Type B pancreatic cell (in vitro differentiated cells): ENCODE results near the gene CDK14. TPM values are rescaled to one million over a fixed set of nuclear protein-coding genes. Genes with fewer than 3 reads are reported as not detected.

Experiments
- DNase-seq: peaks from one replicate; pipeline ENCODE4 v3.0.0; 2021; ENCODE audit warnings: mixed read lengths; ENCODE audit not compliant: unreplicated experiment; ENCODE audit errors: extremely low spot score
- H3K27ac Mint-ChIP-seq: 2 replicates; pipeline ENCODE4 v1.8.0; 2021; ENCODE audit warnings: mild to moderate bottlenecking, mixed read lengths
- H3K27me3 Mint-ChIP-seq: 2 replicates; pipeline ENCODE4 v1.8.0; 2021; ENCODE audit warnings: mixed read lengths
- H3K36me3 Mint-ChIP-seq: 2 replicates; pipeline ENCODE4 v1.8.0; 2021; ENCODE audit warnings: mixed read lengths
- H3K4me1 Mint-ChIP-seq: one replicate; pipeline ENCODE4 v1.8.0; 2021; ENCODE audit warnings: mixed read lengths; ENCODE audit not compliant: unreplicated experiment
- H3K4me3 Mint-ChIP-seq: 2 replicates; pipeline ENCODE4 v1.8.0; 2021; ENCODE audit warnings: mild to moderate bottlenecking, mixed read lengths
- H3K9me3 Mint-ChIP-seq: 2 replicates; pipeline ENCODE4 v1.8.0; 2021; ENCODE audit warnings: mixed read lengths
- total RNA-seq: library from RNA; stranded (reverse); gene quantifications from 2 replicates; pipeline ENCODE4 v1.2.1, GENCODE V29; 2021; ENCODE audit warnings: low replicate concordance
- TF ChIP-seq, protein P1 (sequence below): fragments of 200-600 bp; sonication (generic); conservative IDR thresholded peaks from 2 replicates; pipeline ENCODE4 v1.5.0; 2021; ENCODE audit warnings: antibody characterized with exemption, mild to moderate bottlenecking

CDK14 gene
- total RNA-seq, 1 donor from 2014 or later: 43.5 TPM

DNA sequence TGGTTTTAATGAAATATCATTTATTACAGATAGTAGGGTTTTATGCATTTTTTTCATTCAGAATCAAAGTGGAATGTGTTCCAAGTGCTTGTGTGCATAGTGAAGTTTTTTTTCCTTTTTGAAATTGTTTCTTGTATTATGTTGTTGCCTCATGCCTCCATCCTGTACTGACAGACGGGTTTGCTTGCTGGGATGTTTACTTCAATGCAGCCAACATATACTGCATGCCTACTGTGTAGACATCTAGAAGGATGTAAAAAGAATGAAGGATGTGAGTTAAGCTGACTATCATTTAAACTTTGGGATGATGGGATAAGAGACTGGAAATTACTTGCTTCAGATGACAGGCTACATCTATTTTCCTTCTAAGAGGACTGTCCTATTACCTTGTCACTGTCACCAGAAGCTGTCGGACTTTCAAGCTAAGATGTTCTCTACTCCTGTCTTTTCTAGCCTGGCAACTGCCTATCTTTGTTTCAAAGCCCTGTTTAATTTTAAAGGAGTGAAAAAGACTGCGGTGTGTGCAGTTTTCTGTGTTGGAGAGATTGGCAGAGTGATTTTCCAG lies 243.7 kb downstream of the CDK14 start:
- Mint-ChIP-seq H3K9me3 (peaks cover 8% of the 10 kb centered on the region), H3K27ac (no peak overlapping the region), H3K4me3 (no peak overlapping the region), H3K4me1 (no peaks in the 10 kb centered on the region), H3K27me3 (no peaks in the 10 kb centered on the region), H3K36me3 (peaks cover 4% of the 10 kb centered on the region)
- no peak for DNase-seq
- TF ChIP-seq, protein P1, sequence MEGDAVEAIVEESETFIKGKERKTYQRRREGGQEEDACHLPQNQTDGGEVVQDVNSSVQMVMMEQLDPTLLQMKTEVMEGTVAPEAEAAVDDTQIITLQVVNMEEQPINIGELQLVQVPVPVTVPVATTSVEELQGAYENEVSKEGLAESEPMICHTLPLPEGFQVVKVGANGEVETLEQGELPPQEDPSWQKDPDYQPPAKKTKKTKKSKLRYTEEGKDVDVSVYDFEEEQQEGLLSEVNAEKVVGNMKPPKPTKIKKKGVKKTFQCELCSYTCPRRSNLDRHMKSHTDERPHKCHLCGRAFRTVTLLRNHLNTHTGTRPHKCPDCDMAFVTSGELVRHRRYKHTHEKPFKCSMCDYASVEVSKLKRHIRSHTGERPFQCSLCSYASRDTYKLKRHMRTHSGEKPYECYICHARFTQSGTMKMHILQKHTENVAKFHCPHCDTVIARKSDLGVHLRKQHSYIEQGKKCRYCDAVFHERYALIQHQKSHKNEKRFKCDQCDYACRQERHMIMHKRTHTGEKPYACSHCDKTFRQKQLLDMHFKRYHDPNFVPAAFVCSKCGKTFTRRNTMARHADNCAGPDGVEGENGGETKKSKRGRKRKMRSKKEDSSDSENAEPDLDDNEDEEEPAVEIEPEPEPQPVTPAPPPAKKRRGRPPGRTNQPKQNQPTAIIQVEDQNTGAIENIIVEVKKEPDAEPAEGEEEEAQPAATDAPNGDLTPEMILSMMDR: no peak

DNA sequence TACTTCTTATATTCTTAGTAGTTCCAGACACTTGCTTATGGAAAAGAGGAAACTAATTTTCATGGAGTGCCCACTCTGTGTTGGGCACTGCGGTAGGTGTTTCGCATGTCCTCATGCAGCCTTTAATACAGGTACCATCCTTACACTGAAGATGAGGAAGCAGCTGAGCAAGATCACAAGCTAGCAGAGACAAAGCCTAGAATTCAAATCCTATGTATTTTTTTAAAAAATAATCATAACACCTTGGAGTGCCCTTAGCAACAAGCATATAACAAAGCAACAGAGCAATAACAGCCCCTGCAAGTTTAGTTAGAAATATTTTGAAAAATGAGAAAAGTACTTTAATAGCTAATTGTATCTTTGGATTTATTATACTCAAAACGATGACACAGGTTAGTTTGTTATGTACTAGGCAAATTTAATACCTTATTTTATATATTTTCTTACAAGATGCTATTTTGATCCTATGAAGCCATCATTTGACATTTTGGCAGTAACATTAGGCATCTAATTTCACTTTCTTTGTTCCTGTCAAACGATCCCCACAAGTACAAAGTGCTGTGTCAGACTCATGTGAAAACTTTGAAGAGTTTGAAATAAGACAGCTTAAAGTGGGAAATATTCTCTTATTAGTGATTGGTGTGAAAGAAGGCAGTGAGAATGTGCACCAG lies 245.8 kb downstream of the CDK14 start:
- Mint-ChIP-seq H3K36me3 (peaks cover 4% of the 10 kb centered on the region), H3K27ac (no peak overlapping the region), H3K9me3 (peaks cover 8% of the 10 kb centered on the region), H3K4me3 (no peak overlapping the region), H3K27me3 (no peaks in the 10 kb centered on the region), H3K4me1 (no peaks in the 10 kb centered on the region)
- TF ChIP-seq, protein P1: no peak
- DNase-seq: no peak

DNA sequence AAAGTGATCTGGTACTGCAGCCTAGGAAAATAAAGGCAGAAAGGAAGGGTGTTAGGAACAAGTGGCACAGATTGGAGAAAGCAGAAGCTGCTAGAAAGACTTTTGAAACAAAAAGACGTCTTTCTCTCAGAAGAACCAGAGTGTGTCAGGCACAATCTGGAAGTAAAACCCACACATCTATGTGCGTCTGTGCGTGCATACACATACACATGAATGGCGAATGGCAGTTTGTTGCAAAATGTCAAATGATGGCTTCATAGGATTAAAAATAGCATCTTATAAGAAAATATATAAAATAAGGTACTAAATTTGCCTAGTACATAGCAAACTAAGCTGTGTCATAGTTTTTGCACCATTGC lies 246.3 kb downstream of the CDK14 start:
- Mint-ChIP-seq H3K27me3 (no peaks in the 10 kb centered on the region), H3K4me3 (no peak overlapping the region), H3K9me3 (peaks cover 8% of the 10 kb centered on the region), H3K36me3 (peaks cover 4% of the 10 kb centered on the region), H3K4me1 (no peaks in the 10 kb centered on the region), H3K27ac (no peak overlapping the region)
- DNase-seq: no peak
- TF ChIP-seq, protein P1: no peak

DNA sequence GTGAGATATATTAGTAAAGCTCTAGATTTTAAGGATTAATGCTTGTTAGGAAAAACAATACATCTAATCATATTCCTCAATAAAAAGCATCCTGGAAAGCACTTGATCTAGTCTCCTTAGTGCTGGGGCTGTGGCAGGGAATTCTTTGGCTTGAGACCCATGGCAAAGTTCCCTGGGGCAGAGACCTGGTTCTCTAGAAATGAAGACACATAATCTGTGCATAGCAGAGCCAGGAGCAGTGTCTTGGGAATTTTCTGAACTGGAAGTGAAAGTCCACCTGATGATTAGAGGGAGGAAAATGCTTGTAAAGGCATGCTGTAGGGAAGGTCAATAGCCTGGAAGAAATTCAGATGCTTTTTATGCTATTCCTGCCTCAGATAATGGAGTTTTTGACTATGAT lies 247.4 kb downstream of the CDK14 start:
- H3K4me1 Mint-ChIP-seq: no peaks in the 10 kb centered on the region
- H3K9me3 Mint-ChIP-seq: peaks cover 8% of the 10 kb centered on the region
- no peak overlapping the region for H3K27ac Mint-ChIP-seq
- no peaks in the 10 kb centered on the region for H3K36me3 Mint-ChIP-seq
- no peak overlapping the region for H3K4me3 Mint-ChIP-seq
- TF ChIP-seq, protein P1: no peak
- H3K27me3 Mint-ChIP-seq: no peaks in the 10 kb centered on the region
- DNase-seq: no peak

DNA sequence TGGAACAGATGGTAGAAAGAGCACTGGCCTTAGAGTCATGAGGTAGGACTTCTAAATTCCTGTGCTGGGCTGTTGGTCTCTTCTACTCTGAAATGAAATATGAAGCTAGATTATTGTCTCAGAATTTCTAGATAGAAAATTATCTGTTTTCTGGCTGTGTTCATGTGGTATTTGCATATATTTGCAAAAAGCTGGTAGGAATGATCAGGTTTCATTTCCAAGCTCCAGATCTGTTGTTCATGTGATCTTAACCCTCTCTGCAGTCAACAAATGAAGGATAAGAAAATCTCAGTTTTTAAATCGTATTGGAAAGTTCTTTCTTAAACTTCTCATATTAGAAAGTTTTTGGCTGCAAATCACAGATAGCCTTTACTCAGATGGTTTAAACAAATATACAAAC lies 248.3 kb downstream of the CDK14 start:
- Mint-ChIP-seq H3K9me3 (no peaks in the 10 kb centered on the region), H3K27ac (no peak overlapping the region), H3K36me3 (no peaks in the 10 kb centered on the region), H3K4me3 (no peak overlapping the region), H3K27me3 (no peaks in the 10 kb centered on the region), H3K4me1 (no peaks in the 10 kb centered on the region)
- TF ChIP-seq, protein P1: no peak
- DNase-seq: no peak
